PC-9 (cell line): Measurements from ENCODE around the gene CCDC92.

Experiments
- EZH2 ChIP-seq: fragments of 200-600 bp; sonication (generic); IDR thresholded peaks from 2 replicates; pipeline ENCODE4 v1.8.0; 2017; ENCODE audit warnings: antibody characterized with exemption, low read depth
- TF ChIP-seq, protein P1 (sequence below): fragments of 200-600 bp; sonication (generic); conservative IDR thresholded peaks from 2 replicates; pipeline ENCODE4 v1.6.1; 2017; ENCODE audit warnings: mixed run types, antibody characterized with exemption, mild to moderate bottlenecking, moderate library complexity

DNA sequence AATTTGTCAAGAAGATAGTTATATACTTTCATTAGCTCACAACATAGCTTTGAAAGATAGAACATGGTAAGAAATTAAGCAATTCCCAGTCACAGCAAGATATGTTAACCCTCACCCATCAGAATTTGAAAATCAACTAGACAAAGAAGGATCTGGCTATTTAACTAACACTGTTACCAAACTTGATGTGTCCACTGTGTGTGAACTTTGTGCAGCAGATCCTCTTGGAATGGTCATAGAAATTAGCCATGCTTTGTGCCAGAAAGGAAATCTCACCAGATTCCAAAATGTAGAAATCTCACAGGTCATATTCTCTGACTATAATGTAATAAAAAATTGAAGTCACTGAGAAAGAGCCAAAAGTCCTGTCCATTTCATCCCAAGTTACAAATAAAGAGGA lies 46.5 kb upstream of the CCDC92 start:
- TF ChIP-seq, protein P1, sequence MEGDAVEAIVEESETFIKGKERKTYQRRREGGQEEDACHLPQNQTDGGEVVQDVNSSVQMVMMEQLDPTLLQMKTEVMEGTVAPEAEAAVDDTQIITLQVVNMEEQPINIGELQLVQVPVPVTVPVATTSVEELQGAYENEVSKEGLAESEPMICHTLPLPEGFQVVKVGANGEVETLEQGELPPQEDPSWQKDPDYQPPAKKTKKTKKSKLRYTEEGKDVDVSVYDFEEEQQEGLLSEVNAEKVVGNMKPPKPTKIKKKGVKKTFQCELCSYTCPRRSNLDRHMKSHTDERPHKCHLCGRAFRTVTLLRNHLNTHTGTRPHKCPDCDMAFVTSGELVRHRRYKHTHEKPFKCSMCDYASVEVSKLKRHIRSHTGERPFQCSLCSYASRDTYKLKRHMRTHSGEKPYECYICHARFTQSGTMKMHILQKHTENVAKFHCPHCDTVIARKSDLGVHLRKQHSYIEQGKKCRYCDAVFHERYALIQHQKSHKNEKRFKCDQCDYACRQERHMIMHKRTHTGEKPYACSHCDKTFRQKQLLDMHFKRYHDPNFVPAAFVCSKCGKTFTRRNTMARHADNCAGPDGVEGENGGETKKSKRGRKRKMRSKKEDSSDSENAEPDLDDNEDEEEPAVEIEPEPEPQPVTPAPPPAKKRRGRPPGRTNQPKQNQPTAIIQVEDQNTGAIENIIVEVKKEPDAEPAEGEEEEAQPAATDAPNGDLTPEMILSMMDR: no peak
- no peak for TF ChIP-seq EZH2
